HG02759 (cell line): ENCODE results near the gene SCAPER.
A peak's percentile ranks its signal among the peaks of the same experiment; 100 is the strongest.

ENCODE experiments used
- ATAC-seq: cut with Tn5 transposase; IDR thresholded peaks from one replicate; pipeline ENCODE4 v1.9.1; 2021; ENCODE audit warnings: mild to moderate bottlenecking, moderate library complexity; ENCODE audit not compliant: unreplicated experiment

The SCAPER gene

DNA sequence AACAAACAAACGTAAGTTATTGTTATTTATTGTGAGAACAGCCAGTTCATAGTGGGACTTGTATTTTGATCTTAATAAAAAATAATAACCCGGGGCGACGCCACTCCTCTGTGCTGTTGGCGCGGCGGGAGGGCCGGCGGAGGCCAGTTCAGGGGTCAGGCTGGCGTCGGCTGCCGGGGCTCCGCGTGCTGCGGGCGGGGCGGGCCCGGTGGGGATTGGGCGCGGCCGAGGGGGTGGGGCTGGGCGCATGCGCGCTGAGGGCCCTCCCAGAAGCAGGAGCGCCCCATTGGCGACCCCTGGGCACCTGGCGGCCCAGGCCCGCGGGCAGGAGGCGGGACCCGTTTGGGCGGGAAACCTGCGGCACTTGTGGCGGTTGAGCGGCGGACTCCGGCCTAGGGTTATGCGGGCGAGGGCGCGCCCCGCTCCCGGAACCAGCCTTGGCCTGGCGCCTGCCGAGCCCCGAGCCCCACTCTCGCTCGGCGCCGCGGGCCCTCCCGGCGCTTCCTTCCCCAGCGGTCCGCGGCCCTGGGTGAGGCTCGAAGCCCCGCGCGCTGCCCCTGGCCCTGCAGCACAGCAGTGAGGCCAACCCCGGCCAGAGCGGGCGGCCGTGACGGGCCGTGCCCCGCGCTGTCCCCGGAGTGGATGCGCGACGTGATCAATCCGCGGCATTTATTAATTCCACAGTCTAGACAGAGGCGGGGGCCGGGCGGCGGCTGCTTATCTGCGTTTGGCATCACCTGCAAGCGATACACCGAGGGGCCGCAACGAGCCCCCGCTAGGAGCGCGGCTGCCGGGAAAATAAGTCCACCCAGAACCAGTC, 562.5 kb downstream of the SCAPER start:
- no peak for ATAC-seq

GRCh38 chr15:76342058-76342381, 563.1 kb downstream of the SCAPER start:
- ATAC-seq = no peak

GRCh38 chr15:76341366-76342057, 563.6 kb downstream of the SCAPER start:
- ATAC-seq = no peak

- no peak for ATAC-seq
Observed at GRCh38 chr15:76340803-76341365, 564.3 kb downstream of the SCAPER start.

DNA sequence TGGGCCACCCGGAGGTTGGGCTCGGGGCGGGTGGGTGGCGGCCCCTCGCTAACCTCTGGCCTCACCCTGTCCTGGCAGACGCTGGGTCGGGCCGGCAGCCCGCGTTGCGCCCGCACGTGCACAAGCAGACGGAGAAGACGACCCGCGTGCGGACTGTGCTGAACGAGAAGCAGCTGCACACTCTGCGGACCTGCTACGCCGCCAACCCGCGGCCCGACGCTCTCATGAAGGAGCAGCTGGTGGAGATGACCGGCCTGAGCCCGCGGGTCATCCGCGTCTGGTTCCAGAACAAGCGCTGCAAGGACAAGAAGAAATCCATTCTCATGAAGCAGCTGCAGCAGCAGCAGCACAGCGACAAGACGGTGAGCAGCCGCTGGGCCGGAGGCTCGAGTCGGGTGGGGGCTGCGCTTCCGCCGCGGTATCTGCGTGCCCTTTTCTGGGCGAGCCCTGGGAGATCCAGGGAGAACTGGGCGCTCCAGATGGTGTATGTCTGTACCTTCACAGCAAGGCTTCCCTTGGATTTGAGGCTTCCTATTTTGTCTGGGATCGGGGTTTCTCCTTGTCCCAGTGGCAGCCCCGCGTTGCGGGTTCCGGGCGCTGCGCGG, 564.8 kb downstream of the SCAPER start:
- ATAC-seq = no peak

DNA sequence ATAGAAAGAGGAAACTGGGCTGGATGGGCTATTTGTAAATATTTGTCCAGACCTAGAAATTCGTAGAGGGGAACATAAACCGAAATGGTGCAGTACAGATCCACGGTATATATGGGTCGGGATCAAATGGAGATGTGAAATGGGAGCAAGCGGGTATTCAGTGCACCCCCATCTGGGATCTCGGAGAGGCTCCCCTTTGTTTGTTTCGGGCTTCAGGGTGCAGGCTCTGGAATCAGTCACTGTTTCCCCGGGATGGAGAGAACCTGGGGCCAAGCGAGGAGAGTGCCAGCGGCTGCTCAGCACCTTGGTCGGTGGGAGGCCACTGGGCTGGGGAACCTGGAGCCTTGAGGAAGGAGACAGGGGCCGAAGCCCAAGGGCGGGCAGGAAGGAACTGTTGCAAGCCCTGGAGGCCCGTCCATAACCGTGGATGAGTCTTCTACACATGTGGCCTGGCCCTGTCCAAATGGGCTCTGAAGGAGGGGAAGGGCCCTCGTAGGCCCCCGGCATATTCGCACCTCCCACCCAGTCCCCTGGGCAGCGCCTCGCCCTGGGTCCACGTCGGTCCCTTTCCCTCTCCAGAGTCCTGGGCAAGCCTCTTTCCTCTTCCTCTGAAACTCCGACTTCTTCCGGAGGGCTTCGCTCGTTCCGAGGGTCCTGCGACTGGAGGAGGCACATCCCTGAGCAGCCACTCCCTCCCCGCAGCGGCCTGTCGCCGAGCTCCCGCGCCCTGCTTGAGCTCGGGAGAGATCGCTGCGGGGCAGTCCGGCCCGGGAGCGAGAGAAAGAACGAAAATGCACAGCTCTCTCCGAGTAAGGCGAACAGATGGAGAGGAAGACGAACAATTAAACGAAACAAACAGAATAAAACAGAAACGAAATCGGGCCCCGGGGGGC, 565.6 kb downstream of the SCAPER start:
- no peak for ATAC-seq

- no peak for ATAC-seq
Observed at GRCh38 chr15:76338486-76339304, 566.4 kb downstream of the SCAPER start.

- ATAC-seq = no peak
Observed at GRCh38 chr15:76337696-76338485, 567.2 kb downstream of the SCAPER start.

- no peak for ATAC-seq
Observed at GRCh38 chr15:76337059-76337695, 568.0 kb downstream of the SCAPER start.

DNA sequence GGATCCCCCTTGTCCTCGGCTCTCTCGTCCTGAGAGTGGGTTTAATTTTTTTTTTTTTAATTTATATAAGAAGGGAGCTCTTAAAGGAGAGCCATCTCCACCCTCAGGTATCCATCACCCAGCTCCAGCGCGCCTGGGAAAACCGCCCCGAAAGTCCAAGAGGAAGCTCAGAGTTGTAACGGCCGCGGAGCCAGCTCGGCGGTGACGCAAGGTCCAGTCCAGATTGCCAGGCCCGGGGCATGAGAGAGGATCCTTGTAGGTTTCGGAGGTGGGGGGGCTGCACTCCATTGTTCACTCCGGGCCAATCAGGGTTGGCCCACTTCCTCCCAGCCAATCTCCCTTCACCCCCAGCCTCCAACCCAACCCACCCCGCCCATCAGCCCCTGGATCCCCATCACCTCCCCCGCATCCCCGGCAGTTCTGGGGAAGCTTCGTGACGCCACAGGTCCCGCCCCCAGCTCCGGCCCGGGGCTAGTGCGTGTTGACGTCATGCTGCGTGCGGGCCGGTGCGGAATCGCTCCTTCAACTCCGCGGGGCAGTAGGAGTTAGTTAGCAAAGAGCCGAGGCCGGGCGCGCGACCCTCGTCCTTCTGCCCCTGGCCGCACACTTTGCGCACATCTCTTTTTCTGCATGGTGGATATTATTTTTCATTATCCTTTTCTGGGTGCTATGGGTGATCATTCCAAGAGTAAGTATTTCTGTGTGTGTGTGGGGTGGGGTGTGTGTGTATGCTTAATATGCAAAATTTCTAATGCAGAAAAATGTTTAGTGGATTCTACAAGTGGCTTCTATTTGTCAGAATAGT, 568.7 kb downstream of the SCAPER start, which contains the start of gene ISL2:
ISL2 (plus strand) TSS at position 520 of the 805 bp plus-strand sequence; CDS start at position 631, 111 bp downstream.
- peak; percentile 51 for ATAC-seq

- ATAC-seq = no peak
Observed at GRCh38 chr15:76335307-76336253, 569.6 kb downstream of the SCAPER start.

- ATAC-seq = no peak
Observed at GRCh38 chr15:76334438-76335306, 570.5 kb downstream of the SCAPER start.

DNA sequence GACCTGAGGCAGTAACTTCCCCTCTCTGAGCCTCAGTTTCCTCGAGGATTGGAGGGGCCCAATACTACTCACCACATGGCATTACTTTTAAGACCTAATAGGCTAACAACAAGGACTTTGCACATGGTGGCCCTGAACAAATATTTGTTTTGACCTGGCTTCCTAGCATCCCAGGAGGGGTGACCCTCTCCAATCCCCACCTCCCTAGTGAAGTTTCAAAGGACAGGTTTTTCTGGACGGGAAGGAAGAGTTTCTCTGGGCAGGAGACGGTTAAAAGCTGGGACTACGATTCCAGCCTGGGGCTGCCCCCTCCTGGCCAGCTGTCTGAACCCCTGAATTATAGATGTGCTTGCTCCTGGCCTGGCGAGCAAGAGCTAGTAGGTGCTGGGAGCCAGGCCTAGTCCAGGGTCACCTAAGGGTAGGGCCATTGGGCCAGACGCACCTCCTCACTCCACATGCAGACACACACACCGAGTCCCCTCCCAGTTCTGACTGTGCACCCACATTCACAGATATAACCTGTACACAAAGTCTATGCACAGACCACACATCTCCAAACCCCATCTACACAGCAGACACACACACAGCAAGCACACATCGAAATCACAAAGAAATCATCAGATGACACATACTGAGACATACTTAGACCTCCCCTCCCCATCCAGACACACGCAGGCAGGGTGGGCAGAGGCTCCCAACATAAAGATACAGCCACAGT, 571.3 kb downstream of the SCAPER start:
- ATAC-seq = no peak

DNA sequence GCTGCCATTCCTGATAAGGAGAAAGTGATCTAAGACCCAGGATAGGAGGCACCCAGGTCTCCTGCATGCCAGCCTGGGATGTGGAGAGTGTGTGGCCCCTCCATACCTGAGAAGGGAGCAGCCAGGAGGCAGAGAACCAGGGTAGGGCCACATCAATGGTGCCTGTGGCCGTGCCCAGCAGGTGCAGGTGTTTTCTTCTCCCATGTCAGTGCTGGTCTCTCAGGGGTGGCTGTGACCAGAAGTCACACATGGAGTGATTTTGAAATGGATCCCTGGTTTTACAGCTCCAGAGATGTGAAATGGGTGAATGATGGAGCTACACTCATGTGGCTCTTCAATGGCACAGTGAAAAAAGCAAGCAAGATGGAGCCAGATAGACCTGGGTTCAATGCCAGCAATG, 571.8 kb downstream of the SCAPER start:
- ATAC-seq = no peak

DNA sequence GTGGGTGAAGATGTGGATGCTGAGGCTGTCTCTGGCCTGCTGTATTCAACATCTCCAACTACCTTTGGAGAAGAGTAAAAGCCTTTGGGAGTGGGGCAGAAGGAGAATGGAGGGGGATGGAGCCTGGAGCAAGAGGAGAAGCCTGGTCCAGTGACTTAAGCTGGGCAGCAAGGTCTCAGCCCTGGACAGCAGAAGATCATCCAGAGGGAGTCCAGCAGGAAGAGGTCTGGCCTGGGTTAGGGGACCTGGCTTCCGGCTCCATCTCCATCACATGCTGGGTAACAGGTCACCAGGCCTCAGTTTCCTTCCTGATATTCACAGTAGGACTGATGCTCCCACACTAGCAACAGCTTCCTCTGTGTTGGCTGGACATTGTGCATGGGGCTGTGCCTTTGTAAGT, 572.3 kb downstream of the SCAPER start:
- ATAC-seq = no peak
